Stomach (tissue), 9 donors: ENCODE measurements around the gene CHMP2A. TPM values are rescaled to one million over a fixed set of nuclear protein-coding genes. Genes with fewer than 3 reads are reported as not detected.

Source experiments
- DNase-seq, 2 donors: peaks; one replicate each; pipeline versions ENCODE4 v3.0.0 to v3.0.0-alpha.2; 2013 to 2019
- H3K27ac ChIP-seq, 5 donors: fragments of 200-600 bp in 4 of 5; sonication (generic) in 4 of 5; one replicate each; pipeline ENCODE4 v1.5.1; 2013 to 2019; ENCODE audit warnings: mild to moderate bottlenecking in 1 of 5, moderate library complexity in 1 of 5
- H3K27me3 ChIP-seq, 3 donors: fragments of 200-600 bp; sonication (generic); one replicate each; pipeline ENCODE4 v1.5.1; 2017 to 2019; ENCODE audit warnings: mixed run types in 1 of 3
- H3K36me3 ChIP-seq, 4 donors: fragments of 200-600 bp; sonication (generic); 1 replicate in 3 of 4; 2 replicates in 1 of 4; pipeline ENCODE4 v1.5.1; 2016 to 2019
- H3K4me1 ChIP-seq, 4 donors: fragments of 200-600 bp; sonication (generic); one replicate each; pipeline ENCODE4 v1.5.1; 2016 to 2019
- H3K4me3 ChIP-seq, 4 donors: fragments of 200-600 bp; sonication (generic) in 3 of 4; one replicate each; pipeline ENCODE4 v1.5.1; 2016 to 2019; ENCODE audit warnings: mild to moderate bottlenecking in 1 of 4
- H3K9me3 ChIP-seq, 4 donors: fragments of 200-600 bp; sonication (generic); one replicate each; pipeline ENCODE4 v1.5.1; 2016 to 2019
- EP300 ChIP-seq: sonication (generic); formaldehyde crosslinking; IDR thresholded peaks from one replicate; pipeline ENCODE4 v1.6.1; 2017; ENCODE audit warnings: antibody characterized with exemption
- POLR2A ChIP-seq, 4 donors: fragments of 450-650 bp; IDR thresholded peaks; one replicate each; pipeline ENCODE4 v1.6.1; 2016; ENCODE audit warnings: antibody characterized with exemption in 4 of 4, control low read depth in 2 of 4, mild to moderate bottlenecking in 1 of 4, moderate library complexity in 1 of 4
- POLR2AphosphoS5 ChIP-seq, 3 donors: sonication (generic); formaldehyde crosslinking; IDR thresholded peaks; one replicate each; pipeline ENCODE4 v1.6.1; 2016; ENCODE audit warnings: antibody characterized with exemption in 3 of 3
- WGBS, 5 donors: extraction: QIAGEN DNeasy Blood & Tissue Kit in 3 of 5; methylation state at CpG; one replicate each; pipeline versions ENCODE4 v1.1.5 to v1.1.7; 2013 to 2018; 5-methylcytosine and 5-hydroxymethylcytosine counted together
- intact Hi-C: fragments of 100-400 bp; cut with DNase I; formaldehyde crosslinking; loops from one replicate; pipeline ENCODE4 v1.15.1; 2023; ENCODE audit warnings: low total_unique reads
- polyA plus RNA-seq, 3 donors: library from polyadenylated mRNA; stranded (reverse); fragments of 200-250 nt; gene quantifications; one replicate each; pipeline ENCODE4 v1.2.3, GENCODE V29; 2013
- total RNA-seq, 5 donors: library from RNA; depleted of rRNA; stranded (reverse); fragments of >200 nt; gene quantifications; one replicate each; pipeline versions ENCODE4 v1.1.0 to v1.2.3, GENCODE V29; 2014 to 2016
- TF ChIP-seq, protein P1 (sequence below), 7 experiments: fragments of 450-650 bp in 4 of 7; fragments of 200-600 bp in 3 of 7; sonication (generic) in 3 of 7; IDR thresholded peaks; one replicate each; pipeline ENCODE4 v1.5.1; 2016 to 2019; ENCODE audit warnings: antibody characterized with exemption in 7 of 7, control low read depth in 2 of 7, mild to moderate bottlenecking in 1 of 7
- donor health status: healthy with polysubstance abuse.
- donor health status: Bipolar disorder and iron deficiency.
- donor health status: healthy.

The CHMP2A gene
- total and polyA plus RNA-seq, 8 donors = 55.8 to 338 (median 168) TPM

DNA sequence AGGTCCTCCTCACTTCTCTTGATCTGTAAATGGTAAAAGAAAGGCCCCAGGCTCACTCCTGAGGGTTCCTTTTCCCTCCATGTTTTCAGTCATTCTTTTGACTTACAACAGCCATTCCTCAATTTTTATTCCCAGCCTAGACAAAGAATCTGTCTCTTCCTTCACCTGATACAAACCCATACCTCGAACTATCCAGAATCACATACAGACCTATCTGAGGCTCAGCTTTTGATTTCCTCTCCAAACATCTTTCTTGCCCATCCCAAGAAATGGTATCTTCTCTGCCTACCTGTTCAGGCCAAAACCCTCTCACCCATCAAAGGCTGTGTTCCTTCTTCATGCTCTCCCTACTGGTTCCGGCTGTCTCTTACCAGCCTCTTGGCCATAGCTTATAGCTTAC lies 2.2 kb downstream of the CHMP2A start:
- Histone ChIP-seq H3K27me3 (no peaks in the 10 kb centered on the region), H3K4me3 (no peak overlapping the region), H3K9me3 (no peaks in the 10 kb centered on the region), H3K36me3 (peaks cover 71 to 81% (median 77%) of the 10 kb centered on the region in 4 donors), H3K27ac (no peak overlapping the region), H3K4me1 (peaks cover 34 to 62% (median 55%) of the 10 kb centered on the region in 4 donors)
- no peak for DNase-seq
- TF ChIP-seq EP300 = no peak
- TF ChIP-seq, protein P1, sequence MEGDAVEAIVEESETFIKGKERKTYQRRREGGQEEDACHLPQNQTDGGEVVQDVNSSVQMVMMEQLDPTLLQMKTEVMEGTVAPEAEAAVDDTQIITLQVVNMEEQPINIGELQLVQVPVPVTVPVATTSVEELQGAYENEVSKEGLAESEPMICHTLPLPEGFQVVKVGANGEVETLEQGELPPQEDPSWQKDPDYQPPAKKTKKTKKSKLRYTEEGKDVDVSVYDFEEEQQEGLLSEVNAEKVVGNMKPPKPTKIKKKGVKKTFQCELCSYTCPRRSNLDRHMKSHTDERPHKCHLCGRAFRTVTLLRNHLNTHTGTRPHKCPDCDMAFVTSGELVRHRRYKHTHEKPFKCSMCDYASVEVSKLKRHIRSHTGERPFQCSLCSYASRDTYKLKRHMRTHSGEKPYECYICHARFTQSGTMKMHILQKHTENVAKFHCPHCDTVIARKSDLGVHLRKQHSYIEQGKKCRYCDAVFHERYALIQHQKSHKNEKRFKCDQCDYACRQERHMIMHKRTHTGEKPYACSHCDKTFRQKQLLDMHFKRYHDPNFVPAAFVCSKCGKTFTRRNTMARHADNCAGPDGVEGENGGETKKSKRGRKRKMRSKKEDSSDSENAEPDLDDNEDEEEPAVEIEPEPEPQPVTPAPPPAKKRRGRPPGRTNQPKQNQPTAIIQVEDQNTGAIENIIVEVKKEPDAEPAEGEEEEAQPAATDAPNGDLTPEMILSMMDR (IDR thresholded peaks at IDR 0.05) = no peak
- TF ChIP-seq POLR2A (IDR thresholded peaks at IDR 0.05) = no peak
- TF ChIP-seq POLR2AphosphoS5 (IDR thresholded peaks at IDR 0.05) = no peak
- whole genome bisulfite sequencing, 5 donors = 87 to 97% (median 88%) methylated on average over 2 of the region's 2 CpGs
- intact Hi-C loops = no loop called here

DNA sequence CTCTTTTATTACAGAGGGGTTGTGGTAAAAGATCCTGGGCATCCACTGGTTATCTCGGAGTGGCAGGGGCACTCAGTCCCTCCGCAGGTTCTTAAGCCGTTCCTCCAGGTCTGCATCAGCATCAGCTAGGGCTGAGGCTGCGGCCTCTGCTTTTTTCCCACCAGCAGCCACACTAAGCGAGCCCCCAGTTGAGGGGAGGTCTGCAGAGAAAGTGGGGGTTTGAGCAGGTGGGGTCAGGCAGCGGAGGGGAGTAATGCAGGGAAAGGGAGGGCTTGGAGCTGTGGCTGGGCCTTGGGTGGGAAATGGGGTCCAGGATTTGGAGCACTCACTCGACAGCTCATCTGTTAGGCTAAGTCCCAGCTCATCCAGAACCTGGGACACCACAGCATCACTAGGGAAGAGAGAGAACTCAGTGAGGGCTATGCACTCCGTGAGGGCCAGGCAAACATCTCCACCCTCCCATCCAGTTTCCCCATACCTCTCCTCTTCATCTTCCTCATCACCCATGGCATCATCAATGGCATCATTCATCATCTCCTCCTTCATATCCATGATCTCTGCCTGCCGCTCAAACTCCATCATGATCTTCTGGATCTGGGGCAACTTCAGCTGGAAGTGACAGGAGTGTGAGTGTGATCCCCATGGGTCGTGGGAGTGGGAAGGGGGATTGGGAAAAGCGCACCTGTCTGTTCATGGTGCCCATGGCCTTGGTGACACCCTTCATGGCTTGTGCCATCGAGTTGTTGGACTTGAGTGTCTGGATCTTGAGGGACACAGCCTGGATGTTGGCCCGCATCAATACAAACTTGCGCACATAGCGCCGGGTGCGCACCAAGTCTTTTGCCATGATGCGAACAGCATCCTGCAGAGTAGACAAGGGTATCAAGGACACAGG lies 3.1 kb downstream of the CHMP2A start:
- Histone ChIP-seq H3K9me3 (no peaks in the 10 kb centered on the region), H3K36me3 (peaks cover 79 to 85% (median 82%) of the 10 kb centered on the region in 4 donors), H3K27ac (no peak overlapping the region), H3K27me3 (no peaks in the 10 kb centered on the region), H3K4me3 (no peak overlapping the region), H3K4me1 (peaks cover 32 to 62% (median 55%) of the 10 kb centered on the region in 4 donors)
- DNase-seq = no peak
- intact Hi-C loops = no loop called here
- TF ChIP-seq, protein P1 (IDR thresholded peaks at IDR 0.05) = no peak
- TF ChIP-seq EP300 = no peak
- no peak for TF ChIP-seq POLR2A (IDR thresholded peaks at IDR 0.05)
- no peak for TF ChIP-seq POLR2AphosphoS5 (IDR thresholded peaks at IDR 0.05)
- 93 to 96% (median 94%) methylated on average over 17 to 18 of the region's 18 CpGs for WGBS, 5 donors

DNA sequence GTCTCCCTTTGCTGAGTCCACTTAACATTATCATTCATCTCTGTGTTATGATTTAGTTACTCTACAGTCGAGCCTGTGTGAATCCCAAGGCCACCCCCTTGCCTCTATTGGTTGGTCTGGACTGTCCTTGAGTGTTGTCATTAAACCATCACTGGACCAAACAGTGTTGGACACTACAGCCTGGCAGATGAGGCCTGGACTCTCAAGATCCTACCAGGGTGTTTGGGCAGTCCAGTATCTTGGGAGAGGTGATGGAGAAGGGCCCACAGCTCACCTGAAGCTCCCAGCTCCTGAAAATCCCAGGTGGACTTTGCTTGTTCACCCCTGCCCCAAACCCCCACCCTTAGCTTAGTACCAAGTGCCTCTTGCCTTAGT lies 3.8 kb downstream of the CHMP2A start:
- Histone ChIP-seq H3K27me3 (no peaks in the 10 kb centered on the region), H3K27ac (no peak overlapping the region), H3K36me3 (peaks cover 74 to 85% (median 81%) of the 10 kb centered on the region in 4 donors), H3K9me3 (no peaks in the 10 kb centered on the region), H3K4me1 (peaks cover 32 to 62% (median 55%) of the 10 kb centered on the region in 4 donors), H3K4me3 (no peak overlapping the region)
- intact Hi-C loops = no loop called here
- TF ChIP-seq, protein P1 (IDR thresholded peaks at IDR 0.05) = no peak
- TF ChIP-seq EP300 (no peak), POLR2A (IDR thresholded peaks at IDR 0.05) (no peak), POLR2AphosphoS5 (IDR thresholded peaks at IDR 0.05) (no peak)
- WGBS, 5 donors = 25 to 48% (median 41%) methylated on average over 1 of the region's 1 CpG
- DNase-seq = no peak

DNA sequence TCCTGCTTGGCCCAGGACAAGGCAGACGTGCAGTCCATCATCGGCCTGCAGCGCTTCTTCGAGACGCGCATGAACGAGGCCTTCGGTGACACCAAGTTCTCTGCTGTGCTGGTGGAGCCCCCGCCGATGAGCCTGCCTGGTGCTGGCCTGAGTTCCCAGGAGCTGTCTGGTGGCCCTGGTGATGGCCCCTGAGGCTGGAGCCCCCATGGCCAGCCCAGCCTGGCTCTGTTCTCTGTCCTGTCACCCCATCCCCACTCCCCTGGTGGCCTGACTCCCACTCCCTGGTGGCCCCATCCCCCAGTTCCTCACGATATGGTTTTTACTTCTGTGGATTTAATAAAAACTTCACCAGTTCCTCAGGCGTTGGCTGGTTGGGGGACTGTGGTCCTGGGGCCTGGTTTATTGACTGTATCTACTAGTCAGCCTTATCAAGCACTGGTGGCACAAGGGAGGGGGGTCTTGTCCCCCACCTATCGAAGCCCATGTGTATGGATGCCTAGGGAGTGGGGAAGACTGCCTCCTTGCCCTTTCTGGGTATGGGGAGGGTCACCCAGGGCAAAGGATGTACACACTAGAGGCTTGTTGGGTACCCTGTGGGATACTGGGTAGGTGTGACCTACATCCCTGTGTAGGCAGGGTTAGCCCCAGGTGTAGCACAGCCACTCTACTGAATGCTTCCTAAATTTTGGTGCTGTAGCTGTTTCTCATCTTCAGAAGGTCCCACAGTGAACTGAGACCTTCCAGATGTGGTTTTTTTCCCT lies 4.4 kb downstream of the CHMP2A start:
- H3K27ac ChIP-seq = no peak overlapping the region
- peaks cover 32 to 62% (median 55%) of the 10 kb centered on the region in 4 donors for H3K4me1 ChIP-seq
- no peak for DNase-seq
- WGBS, 5 donors = 76 to 90% (median 84%) methylated on average over 10 to 13 of the region's 13 CpGs
- H3K36me3 ChIP-seq = peaks cover 69 to 82% (median 77%) of the 10 kb centered on the region in 4 donors
- TF ChIP-seq POLR2AphosphoS5 (IDR thresholded peaks at IDR 0.05) = no peak
- no peak for TF ChIP-seq EP300
- TF ChIP-seq, protein P1 (IDR thresholded peaks at IDR 0.05) = no peak
- no peak for TF ChIP-seq POLR2A (IDR thresholded peaks at IDR 0.05)
- H3K4me3 ChIP-seq = no peak overlapping the region
- intact Hi-C loops = no loop called here
- no peaks in the 10 kb centered on the region for H3K9me3 ChIP-seq
- no peaks in the 10 kb centered on the region for H3K27me3 ChIP-seq
